CD14-positive monocyte (primary cell): ENCODE results near the gene MYO1A. TPM values are rescaled to one million over a fixed set of nuclear protein-coding genes. Genes with fewer than 3 reads are reported as not detected.

ENCODE experiments used
- DNase-seq, 3 donors: peaks; one replicate each; pipeline ENCODE4 v3.0.0-alpha.2; 2011 to 2022
- H2AFZ ChIP-seq: 2 replicates; pipeline ENCODE4 v1.6.0; 2012; ENCODE audit warnings: mild to moderate bottlenecking, low read depth, low read length, inconsistent platforms; ENCODE audit not compliant: insufficient read depth, poor library complexity, severe bottlenecking
- H3K27ac ChIP-seq, 2 donors: 1 replicate in 1 of 2; 2 replicates in 1 of 2; pipeline ENCODE4 v1.5.1; 2012 to 2013; ENCODE audit warnings: low read length in 2 of 2, control low read depth in 1 of 2, inconsistent platforms in 1 of 2, low read depth in 1 of 2, mild to moderate bottlenecking in 1 of 2
- H3K27me3 ChIP-seq, 2 donors: one replicate each; pipeline versions ENCODE4 v1.6.0 to v1.6.1; 2011 to 2013; ENCODE audit warnings: low read length in 2 of 2; ENCODE audit not compliant: control insufficient read depth in 2 of 2, insufficient read depth in 2 of 2
- H3K36me3 ChIP-seq, 2 donors: replicated peaks in 1 of 2; 1 replicate in 1 of 2; 2 replicates in 1 of 2; pipeline versions ENCODE4 v1.5.1 to v1.6.1; 2012 to 2013; ENCODE audit warnings: low read length in 2 of 2, control low read depth in 1 of 2, inconsistent platforms in 1 of 2, mild to moderate bottlenecking in 1 of 2; ENCODE audit not compliant: insufficient read depth in 2 of 2, control insufficient read depth in 1 of 2
- H3K4me1 ChIP-seq, 2 donors: 1 replicate in 1 of 2; 2 replicates in 1 of 2; pipeline versions ENCODE4 v1.5.1 to v1.6.1; 2012 to 2013; ENCODE audit warnings: low read length in 2 of 2, control low read depth in 1 of 2, inconsistent platforms in 1 of 2, mild to moderate bottlenecking in 1 of 2, moderate library complexity in 1 of 2; ENCODE audit not compliant: insufficient read depth in 2 of 2, control insufficient read depth in 1 of 2
- H3K4me2 ChIP-seq: replicated peaks from 2 replicates; pipeline ENCODE3; 2012; ENCODE audit warnings: low read length, moderate library complexity, mild to moderate bottlenecking; ENCODE audit not compliant: poor library complexity, severe bottlenecking; ENCODE audit errors: extremely low read depth
- H3K4me3 ChIP-seq, 3 experiments: fragments of 200-600 bp in 1 of 3; sonication (generic) in 1 of 3; replicated peaks in 1 of 3; 1 replicate in 2 of 3; 2 replicates in 1 of 3; pipeline ENCODE4 v1.5.1; 2011 to 2013; ENCODE audit warnings: low read length in 3 of 3, mild to moderate bottlenecking in 3 of 3, control low read depth in 2 of 3, low read depth in 2 of 3, inconsistent platforms in 1 of 3, moderate library complexity in 1 of 3
- H3K79me2 ChIP-seq: 2 replicates; pipeline ENCODE4 v1.6.0; 2012; ENCODE audit warnings: mild to moderate bottlenecking, control low read depth, inconsistent platforms, low read length, moderate library complexity; ENCODE audit not compliant: insufficient read depth
- H3K9ac ChIP-seq: 2 replicates; pipeline ENCODE4 v1.6.0; 2017; ENCODE audit warnings: low read length, mild to moderate bottlenecking; ENCODE audit not compliant: insufficient read depth, poor library complexity, severe bottlenecking
- H3K9me3 ChIP-seq, 2 donors: replicated peaks in 1 of 2; 1 replicate in 1 of 2; 2 replicates in 1 of 2; pipeline versions ENCODE4 v1.5.1 to v1.6.1; 2012 to 2013; ENCODE audit warnings: low read length in 2 of 2, control low read depth in 1 of 2; ENCODE audit not compliant: control insufficient read depth in 1 of 2, insufficient read depth in 1 of 2
- H4K20me1 ChIP-seq: 2 replicates; pipeline ENCODE4 v1.6.0; 2012; ENCODE audit warnings: mild to moderate bottlenecking, low read length, control low read depth, moderate library complexity; ENCODE audit not compliant: insufficient read depth
- H3K27ac Mint-ChIP-seq, 7 donors: one replicate each; pipeline ENCODE4 v1.8.0; 2020; ENCODE audit warnings: mild to moderate bottlenecking in 7 of 7, mixed read lengths in 7 of 7, moderate library complexity in 6 of 7, inconsistent platforms in 2 of 7
- H3K27me3 Mint-ChIP-seq, 3 donors: one replicate each; pipeline ENCODE4 v1.8.0; 2021 to 2022; ENCODE audit warnings: low read depth in 3 of 3, mild to moderate bottlenecking in 3 of 3, mixed read lengths in 3 of 3, moderate library complexity in 3 of 3, inconsistent platforms in 1 of 3
- H3K36me3 Mint-ChIP-seq, 2 donors: one replicate each; pipeline ENCODE4 v1.8.0; 2020; ENCODE audit warnings: mixed read lengths in 2 of 2, inconsistent platforms in 1 of 2, mild to moderate bottlenecking in 1 of 2
- H3K4me1 Mint-ChIP-seq: one replicate; pipeline ENCODE4 v1.8.0; 2020; ENCODE audit warnings: mild to moderate bottlenecking, mixed read lengths
- H3K4me3 Mint-ChIP-seq, 2 donors: one replicate each; pipeline ENCODE4 v1.8.0; 2020; ENCODE audit warnings: mild to moderate bottlenecking in 2 of 2, mixed read lengths in 2 of 2, moderate library complexity in 1 of 2
- H3K9me3 Mint-ChIP-seq, 7 donors: one replicate each; pipeline ENCODE4 v1.8.0; 2020 to 2022; ENCODE audit warnings: mixed read lengths in 7 of 7, mild to moderate bottlenecking in 6 of 7, moderate library complexity in 6 of 7, inconsistent platforms in 2 of 7
- WGBS: methylation state at CpG from one replicate; pipeline ENCODE4 v1.1.5; 2013; ENCODE audit warnings: missing lambda C conversion rate; ENCODE audit not compliant: insufficient coverage; 5-methylcytosine and 5-hydroxymethylcytosine counted together
- intact Hi-C, 2 donors: fragments of 100-400 bp; cut with micrococcal nuclease; formaldehyde crosslinking; loops; one replicate each; pipeline versions ENCODE4 v1.15.0 to v1.15.1; 2023
- polyA plus RNA-seq, 3 donors: library from polyadenylated mRNA; depleted of rRNA in 1 of 3; unstranded in 2 of 3; stranded (reverse) in 1 of 3; fragments of 300-500 nt in 2 of 3; fragments of >200 nt in 1 of 3; fragmentation: Illumina TruSeq in 2 of 3; gene quantifications; 1 replicate in 2 of 3; 2 replicates in 1 of 3; pipeline ENCODE4 v1.2.3, GENCODE V29; 2012 to 2021
- TF ChIP-seq, protein P1 (sequence below): fragments of 200-600 bp; IDR thresholded peaks from one replicate; pipeline ENCODE4 v1.8.0; 2022; ENCODE audit warnings: antibody characterized with exemption, mild to moderate bottlenecking

Gene MYO1A
- polyA plus RNA-seq, 3 donors = 0.22 to 1.7 (median 1.3) TPM

DNA sequence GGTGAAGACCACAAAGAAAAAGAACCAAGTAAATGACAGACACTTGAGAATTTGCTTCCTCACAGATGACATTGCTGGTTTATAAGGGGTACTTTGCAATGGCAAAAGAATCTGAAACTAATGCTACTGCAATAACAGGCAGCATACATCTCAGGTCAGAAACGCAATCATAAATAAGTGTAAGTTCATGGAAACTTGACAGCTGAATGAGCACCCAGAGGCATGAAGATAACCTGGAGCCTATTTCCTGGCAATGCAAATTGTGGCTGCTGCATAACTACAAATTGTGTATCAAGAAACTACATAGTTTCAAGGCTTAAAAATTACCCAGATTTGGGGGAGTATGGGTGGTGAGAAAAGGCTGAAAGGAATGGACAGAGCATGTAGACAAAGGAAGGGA lies 8.5 kb upstream of the MYO1A start:
- no peak overlapping the region for H3K4me2 ChIP-seq
- TF ChIP-seq, protein P1, sequence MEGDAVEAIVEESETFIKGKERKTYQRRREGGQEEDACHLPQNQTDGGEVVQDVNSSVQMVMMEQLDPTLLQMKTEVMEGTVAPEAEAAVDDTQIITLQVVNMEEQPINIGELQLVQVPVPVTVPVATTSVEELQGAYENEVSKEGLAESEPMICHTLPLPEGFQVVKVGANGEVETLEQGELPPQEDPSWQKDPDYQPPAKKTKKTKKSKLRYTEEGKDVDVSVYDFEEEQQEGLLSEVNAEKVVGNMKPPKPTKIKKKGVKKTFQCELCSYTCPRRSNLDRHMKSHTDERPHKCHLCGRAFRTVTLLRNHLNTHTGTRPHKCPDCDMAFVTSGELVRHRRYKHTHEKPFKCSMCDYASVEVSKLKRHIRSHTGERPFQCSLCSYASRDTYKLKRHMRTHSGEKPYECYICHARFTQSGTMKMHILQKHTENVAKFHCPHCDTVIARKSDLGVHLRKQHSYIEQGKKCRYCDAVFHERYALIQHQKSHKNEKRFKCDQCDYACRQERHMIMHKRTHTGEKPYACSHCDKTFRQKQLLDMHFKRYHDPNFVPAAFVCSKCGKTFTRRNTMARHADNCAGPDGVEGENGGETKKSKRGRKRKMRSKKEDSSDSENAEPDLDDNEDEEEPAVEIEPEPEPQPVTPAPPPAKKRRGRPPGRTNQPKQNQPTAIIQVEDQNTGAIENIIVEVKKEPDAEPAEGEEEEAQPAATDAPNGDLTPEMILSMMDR = no peak
- 100% methylated on average over 1 of the region's 1 CpG for WGBS
- H3K4me3 ChIP-seq = no peak overlapping the region
- H3K36me3 ChIP-seq = peaks cover 24 to 36% of the 10 kb centered on the region in 2 donors
- no peak overlapping the region for H3K4me3 Mint-ChIP-seq
- H3K36me3 Mint-ChIP-seq = peaks cover 26 to 32% of the 10 kb centered on the region in 2 donors
- H3K79me2 ChIP-seq = no peaks in the 10 kb centered on the region
- no peaks in the 10 kb centered on the region for H4K20me1 ChIP-seq
- no peaks in the 10 kb centered on the region for H3K9me3 ChIP-seq
- no peaks in the 10 kb centered on the region for H3K27me3 Mint-ChIP-seq
- no peak overlapping the region for H3K27ac ChIP-seq
- no peak overlapping the region for H3K9ac ChIP-seq
- intact Hi-C loops = no loop called here
- peak overlapping the region in 1 of 7 donors; percentile 38 for H3K27ac Mint-ChIP-seq
- H3K4me1 Mint-ChIP-seq = peaks cover 12% of the 10 kb centered on the region
- H3K4me1 ChIP-seq = peaks cover 13 to 18% of the 10 kb centered on the region in 2 donors
- no peak for DNase-seq
- H2AFZ ChIP-seq = no peak overlapping the region
- H3K9me3 Mint-ChIP-seq = peaks cover 0 to 3% (median 0%) of the 10 kb centered on the region in 7 donors
- no peaks in the 10 kb centered on the region for H3K27me3 ChIP-seq

DNA sequence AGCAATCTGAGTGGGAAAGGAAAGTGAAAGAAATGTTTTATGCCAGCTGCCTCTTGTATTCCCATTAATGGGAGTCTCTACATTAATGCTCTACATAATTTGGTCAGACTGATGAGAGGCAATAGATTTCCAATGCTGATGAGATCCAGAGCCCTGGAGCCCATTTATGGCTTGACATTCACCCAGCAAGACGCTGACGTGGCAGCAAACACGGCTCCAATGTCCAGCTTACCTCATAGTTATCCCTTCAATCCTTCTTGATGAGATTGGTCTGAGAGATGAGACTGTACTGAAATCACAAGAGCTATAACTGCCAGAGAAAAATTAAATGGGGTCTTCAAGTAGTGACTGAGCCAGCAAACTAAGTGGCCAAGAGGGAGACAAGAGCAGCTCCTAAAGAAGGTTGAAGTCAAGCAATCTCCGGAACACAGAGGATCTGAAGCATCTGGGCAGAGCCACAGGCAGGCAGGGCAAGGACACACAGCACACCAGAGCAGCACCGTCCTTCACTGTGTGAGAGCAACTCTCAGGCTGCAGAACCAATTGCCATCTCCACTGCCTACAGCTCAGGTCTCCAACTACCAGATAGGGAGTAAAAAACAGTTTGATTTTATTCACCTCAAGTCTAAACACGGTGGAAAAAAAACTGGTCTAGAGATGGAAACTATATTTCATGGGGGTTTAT lies 7.3 kb upstream of the MYO1A start:
- H3K4me1 Mint-ChIP-seq = peaks cover 12% of the 10 kb centered on the region
- Histone ChIP-seq H3K4me3 (no peak overlapping the region), H4K20me1 (no peaks in the 10 kb centered on the region), H2AFZ (no peak overlapping the region), H3K4me2 (no peak overlapping the region), H3K27ac (no peak overlapping the region), H3K36me3 (peaks cover 24 to 36% of the 10 kb centered on the region in 2 donors), H3K9ac (no peak overlapping the region), H3K9me3 (no peaks in the 10 kb centered on the region), H3K27me3 (no peaks in the 10 kb centered on the region), H3K79me2 (no peaks in the 10 kb centered on the region), H3K4me1 (peaks cover 13 to 15% of the 10 kb centered on the region in 2 donors)
- 100% methylated on average over 1 of the region's 6 CpGs for WGBS
- no peak overlapping the region for H3K4me3 Mint-ChIP-seq
- peak overlapping the region in 5 of 7 donors; percentile 7 to 72 (median 37) for H3K27ac Mint-ChIP-seq
- H3K27me3 Mint-ChIP-seq = no peaks in the 10 kb centered on the region
- intact Hi-C loops = no loop called here
- peaks cover 0 to 3% (median 0%) of the 10 kb centered on the region in 7 donors for H3K9me3 Mint-ChIP-seq
- DNase-seq = no peak
- TF ChIP-seq, protein P1 = no peak
- peaks cover 26 to 32% of the 10 kb centered on the region in 2 donors for H3K36me3 Mint-ChIP-seq
